Prostate gland (tissue), 2 donors: ENCODE results near the gene CAPN13.

ENCODE experiments used
- POLR2A ChIP-seq: fragments of 450-650 bp; IDR thresholded peaks from one replicate; pipeline ENCODE4 v1.6.1; 2016; ENCODE audit warnings: antibody characterized with exemption, mild to moderate bottlenecking
- POLR2AphosphoS5 ChIP-seq: sonication (generic); formaldehyde crosslinking; IDR thresholded peaks from one replicate; pipeline ENCODE4 v1.6.1; 2017; ENCODE audit warnings: antibody characterized with exemption
- TF ChIP-seq, protein P1 (sequence below), 4 experiments: fragments of 200-600 bp in 2 of 4; fragments of 450-650 bp in 2 of 4; sonication (generic) in 2 of 4; IDR thresholded peaks; 1 replicate in 3 of 4; 2 replicates in 1 of 4; pipeline ENCODE4 v1.5.1; 2016 to 2019; ENCODE audit warnings: antibody characterized with exemption in 4 of 4, mild to moderate bottlenecking in 2 of 4, moderate library complexity in 2 of 4

DNA sequence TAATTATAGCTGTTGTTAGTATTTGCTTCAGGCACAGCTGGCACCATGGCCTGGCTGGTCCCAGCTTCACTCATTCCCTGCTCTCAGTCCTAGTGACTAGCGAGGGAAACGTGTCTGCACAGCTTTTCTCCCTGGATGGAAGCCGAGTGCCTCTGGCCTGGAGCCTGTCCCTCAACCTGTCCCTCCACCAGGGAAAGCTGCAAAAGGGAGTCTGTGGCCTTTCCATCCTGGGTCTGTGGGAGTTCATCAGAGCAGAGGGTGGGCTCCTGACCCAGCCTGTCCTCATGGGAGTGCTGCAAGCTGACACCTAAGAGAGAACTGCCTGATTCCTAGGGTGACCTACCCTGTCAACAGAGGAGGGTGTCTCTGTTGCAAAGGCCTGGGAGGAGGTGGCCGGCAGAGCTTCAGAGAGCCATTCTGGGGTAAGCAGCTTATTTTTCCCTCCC, 118.3 kb downstream of the CAPN13 start:
- TF ChIP-seq POLR2AphosphoS5 (no peak), POLR2A (no peak)
- TF ChIP-seq, protein P1, sequence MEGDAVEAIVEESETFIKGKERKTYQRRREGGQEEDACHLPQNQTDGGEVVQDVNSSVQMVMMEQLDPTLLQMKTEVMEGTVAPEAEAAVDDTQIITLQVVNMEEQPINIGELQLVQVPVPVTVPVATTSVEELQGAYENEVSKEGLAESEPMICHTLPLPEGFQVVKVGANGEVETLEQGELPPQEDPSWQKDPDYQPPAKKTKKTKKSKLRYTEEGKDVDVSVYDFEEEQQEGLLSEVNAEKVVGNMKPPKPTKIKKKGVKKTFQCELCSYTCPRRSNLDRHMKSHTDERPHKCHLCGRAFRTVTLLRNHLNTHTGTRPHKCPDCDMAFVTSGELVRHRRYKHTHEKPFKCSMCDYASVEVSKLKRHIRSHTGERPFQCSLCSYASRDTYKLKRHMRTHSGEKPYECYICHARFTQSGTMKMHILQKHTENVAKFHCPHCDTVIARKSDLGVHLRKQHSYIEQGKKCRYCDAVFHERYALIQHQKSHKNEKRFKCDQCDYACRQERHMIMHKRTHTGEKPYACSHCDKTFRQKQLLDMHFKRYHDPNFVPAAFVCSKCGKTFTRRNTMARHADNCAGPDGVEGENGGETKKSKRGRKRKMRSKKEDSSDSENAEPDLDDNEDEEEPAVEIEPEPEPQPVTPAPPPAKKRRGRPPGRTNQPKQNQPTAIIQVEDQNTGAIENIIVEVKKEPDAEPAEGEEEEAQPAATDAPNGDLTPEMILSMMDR (IDR thresholded peaks at IDR 0.05), result no peak
